ENCODE results near the gene ZNF841. TPM values are rescaled to one million over a fixed set of nuclear protein-coding genes. Genes with fewer than 3 reads are reported as not detected.

ZNF841 gene
- total and polyA plus RNA-seq, 2 of the 13 experiments (the other 11 are each of a cell fraction or from before 2014, with no cell fraction given): 6.2 to 14.2 TPM

- TF ChIP-seq TOE1 (CRISPR knock-in tag; IDR thresholded peaks at IDR 0.05) (no peak), ZNF451 (CRISPR knock-in tag; IDR thresholded peaks at IDR 0.05) (no peak), ZNF180 (CRISPR knock-in tag; IDR thresholded peaks at IDR 0.05; ENCODE audit: borderline replicate concordance, low read depth) (no peak), ZNF841 (CRISPR knock-in tag; IDR thresholded peaks at IDR 0.05; ENCODE audit: borderline replicate concordance) (no peak), ZNF274 (CRISPR knock-in tag; IDR thresholded peaks at IDR 0.05) (0 out of 2 replicates have a peak, but pooled peaks have one; percentile 38), TSC22D2 (CRISPR knock-in tag; IDR thresholded peaks at IDR 0.05; ENCODE audit: borderline replicate concordance) (0 out of 2 replicates have a peak, but pooled peaks have one; percentile 36), PLRG1 (conservative IDR thresholded peaks at IDR 0.05) (no peak), ATF3 (CRISPR knock-in tag; IDR thresholded peaks at IDR 0.05) (no peak), AGO1 (IDR thresholded peaks at IDR 0.05; ENCODE audit: low read depth, low read length, poor library complexity, severe bottlenecking) (no peak), ZSCAN12 (CRISPR knock-in tag; IDR thresholded peaks at IDR 0.05) (no peak), TRIM22 (IDR thresholded peaks at IDR 0.05) (no peak), THYN1 (CRISPR knock-in tag; IDR thresholded peaks at IDR 0.05; ENCODE audit: borderline replicate concordance, low read depth) (no peak), PAXIP1 (CRISPR knock-in tag; conservative IDR thresholded peaks at IDR 0.05) (peak; percentile 12), ZFP37 (CRISPR knock-in tag; IDR thresholded peaks at IDR 0.05; ENCODE audit: borderline replicate concordance) (no peak), ELF3 (CRISPR knock-in tag; IDR thresholded peaks at IDR 0.05) (peak; percentile 70), TAF15 (IDR thresholded peaks at IDR 0.05; ENCODE audit: low read depth, low read length, poor library complexity, severe bottlenecking) (no peak), RFXAP (CRISPR knock-in tag; IDR thresholded peaks at IDR 0.05; ENCODE audit: borderline replicate concordance) (no peak), FOXA1 (IDR thresholded peaks at IDR 0.05) (no peak), FOXA1 (CRISPR knock-in tag; IDR thresholded peaks at IDR 0.05) (no peak), IRF1 (CRISPR knock-in tag; IDR thresholded peaks at IDR 0.05; ENCODE audit: low read depth) (0 out of 2 replicates have a peak, but pooled peaks have one; percentile 17), RELA (CRISPR knock-in tag; IDR thresholded peaks at IDR 0.05) (no peak)
- TF ChIP-seq, protein P1, sequence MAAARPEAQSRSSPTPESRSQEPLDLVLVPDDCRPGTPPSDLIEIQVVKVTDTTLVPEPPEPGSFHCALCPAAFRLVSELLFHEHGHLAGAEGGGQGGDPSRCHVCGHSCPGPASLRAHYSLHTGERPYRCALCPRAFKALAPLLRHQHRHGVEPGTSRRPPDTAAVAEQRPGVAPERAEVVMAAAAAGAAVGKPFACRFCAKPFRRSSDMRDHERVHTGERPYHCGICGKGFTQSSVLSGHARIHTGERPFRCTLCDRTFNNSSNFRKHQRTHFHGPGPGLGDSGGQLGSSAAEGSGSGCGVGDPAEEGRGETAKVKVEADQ (CRISPR knock-in tag; IDR thresholded peaks at IDR 0.05; ENCODE audit: borderline replicate concordance): no peak; the same call in 1 of the 2 replicates
Measured at GRCh38 chr19:52139252-52140031, 43.9 kb upstream of the ZNF841 start, which contains the start of gene ZNF616 (continued).

Data from HepG2 (cell line).